ENCODE measurements around the gene COG7.

The COG7 gene

GRCh38 chr16:23394141-23394831 is 58.7 kb downstream of the COG7 start (continued):
- TF ChIP-seq ZNF112 (tag by site-specific recombination; IDR thresholded peaks at IDR 0.05): no peak
- no peak for TF ChIP-seq ZNF394 (tag by site-specific recombination; IDR thresholded peaks at IDR 0.05; ENCODE audit: borderline replicate concordance)
- no peak for TF ChIP-seq BCL11B (tag by site-specific recombination; IDR thresholded peaks at IDR 0.05; ENCODE audit: low read depth)
- TF ChIP-seq ZNF785 (tag by site-specific recombination; IDR thresholded peaks at IDR 0.05): no peak
- no peak for TF ChIP-seq ZNF274 (IDR thresholded peaks at IDR 0.05; ENCODE audit: low read length)
- TF ChIP-seq ZNF274 (tag by site-specific recombination; IDR thresholded peaks at IDR 0.05; ENCODE audit: borderline replicate concordance): no peak
- TF ChIP-seq ZBTB6 (tag by site-specific recombination; IDR thresholded peaks at IDR 0.05): no peak
- no peak for TF ChIP-seq BCL6B (tag by site-specific recombination; IDR thresholded peaks at IDR 0.05)

GRCh38 chr16:23392223-23392600 is 60.8 kb downstream of the COG7 start:
- H3K36me3 ChIP-seq (ENCODE audit: control insufficient read depth in 2 of 2, insufficient read depth in 1 of 2, low read length in 2 of 2): peaks cover 0 to 42% of the 10 kb centered on the region in 2 experiments; a peak in 2 of 3 replicates
- H3K4me1 ChIP-seq (ENCODE audit: control insufficient read depth, insufficient read depth, low read length): no peaks in the 10 kb centered on the region
- H3K27ac ChIP-seq (ENCODE audit: extremely low read depth, low read depth, low read length): no peak overlapping the region
- CTCF ChIA-PET: interaction anchor here (0.5 to 2.2 kb wide), 2 partner anchors 19 to 43 kb away, joined by 3 to 7 read pairs; no protein-coding TSS in a partner anchor
- no peak overlapping the region for H3K4me3 ChIP-seq (ENCODE audit: low read depth, low read length)
- H3K9me3 ChIP-seq (ENCODE audit: control insufficient read depth, insufficient read depth, low read depth, low read length): no peaks in the 10 kb centered on the region
- POLR2A ChIA-PET: no interaction called here
- no peak for TF ChIP-seq ZNF18 (tag by site-specific recombination; IDR thresholded peaks at IDR 0.05)
- TF ChIP-seq ZNF521 (tag by site-specific recombination; IDR thresholded peaks at IDR 0.05): no peak
- no peak for TF ChIP-seq ZNF660 (tag by site-specific recombination; IDR thresholded peaks at IDR 0.05)
- no peak for TF ChIP-seq ZSCAN4 (tag by site-specific recombination; IDR thresholded peaks at IDR 0.05)
- no peak for TF ChIP-seq GFI1B (tag by site-specific recombination; IDR thresholded peaks at IDR 0.05)
- TF ChIP-seq BCL11B (tag by site-specific recombination; IDR thresholded peaks at IDR 0.05; ENCODE audit: low read depth): no peak
- TF ChIP-seq RBAK (tag by site-specific recombination; IDR thresholded peaks at IDR 0.05): no peak
- TF ChIP-seq ZNF514 (tag by site-specific recombination; IDR thresholded peaks at IDR 0.05): no peak
- TF ChIP-seq ZNF175 (tag by site-specific recombination; IDR thresholded peaks at IDR 0.05): no peak
- TF ChIP-seq KLF7 (tag by site-specific recombination; IDR thresholded peaks at IDR 0.05; ENCODE audit: borderline replicate concordance): no peak
- TF ChIP-seq ZNF169 (tag by site-specific recombination; IDR thresholded peaks at IDR 0.05): no peak
- no peak for TF ChIP-seq ZNF624 (tag by site-specific recombination; IDR thresholded peaks at IDR 0.05)
